Stimulated activated naive CD8-positive, alpha-beta T cell treated with anti-CD3 and anti-CD28 coated beads, Interleukin-15, Interleukin-2, amounts not matched to agents 100 ng/mL and 50 ng/mL, for 24 hours (primary cell): ENCODE measurements around the gene MYH14.

Experiments
- H3K27ac Mint-ChIP-seq: one replicate; pipeline ENCODE4 v1.8.0; 2021; ENCODE audit warnings: mild to moderate bottlenecking, mixed read lengths
- H3K27me3 Mint-ChIP-seq: one replicate; pipeline ENCODE4 v1.8.0; 2021; ENCODE audit warnings: mixed read lengths
- H3K36me3 Mint-ChIP-seq: one replicate; pipeline ENCODE4 v1.8.0; 2021; ENCODE audit warnings: low read depth, mixed read lengths
- H3K4me1 Mint-ChIP-seq: one replicate; pipeline ENCODE4 v1.8.0; 2021; ENCODE audit warnings: low read depth, mixed read lengths
- H3K4me3 Mint-ChIP-seq: one replicate; pipeline ENCODE4 v1.8.0; 2021; ENCODE audit warnings: mild to moderate bottlenecking, mixed read lengths
- H3K9me3 Mint-ChIP-seq: one replicate; pipeline ENCODE4 v1.8.0; 2021; ENCODE audit warnings: mixed read lengths

Gene MYH14

GRCh38 chr19:50204811-50205675 is 1.6 kb downstream of the MYH14 start:
- Mint-ChIP-seq H3K27me3 (peaks cover 47% of the 10 kb centered on the region), H3K9me3 (no peaks in the 10 kb centered on the region), H3K4me3 (no peak overlapping the region), H3K27ac (no peak overlapping the region), H3K36me3 (no peaks in the 10 kb centered on the region), H3K4me1 (no peaks in the 10 kb centered on the region)

GRCh38 chr19:50205681-50206138 is 2.3 kb downstream of the MYH14 start:
- no peak overlapping the region for H3K4me3 Mint-ChIP-seq
- no peaks in the 10 kb centered on the region for H3K4me1 Mint-ChIP-seq
- H3K27me3 Mint-ChIP-seq = peaks cover 46% of the 10 kb centered on the region
- H3K36me3 Mint-ChIP-seq = no peaks in the 10 kb centered on the region
- no peaks in the 10 kb centered on the region for H3K9me3 Mint-ChIP-seq
- H3K27ac Mint-ChIP-seq = no peak overlapping the region

- Mint-ChIP-seq H3K27me3 (peaks cover 41% of the 10 kb centered on the region), H3K4me3 (no peak overlapping the region), H3K27ac (no peak overlapping the region), H3K36me3 (no peaks in the 10 kb centered on the region), H3K9me3 (no peaks in the 10 kb centered on the region), H3K4me1 (no peaks in the 10 kb centered on the region)
These were observed 2.8 kb downstream of the MYH14 start for GRCh38 chr19:50206191-50206590.

GRCh38 chr19:50207730-50208129 is 4.3 kb downstream of the MYH14 start:
- Mint-ChIP-seq H3K4me1 (no peaks in the 10 kb centered on the region), H3K27me3 (peaks cover 26% of the 10 kb centered on the region), H3K27ac (no peak overlapping the region), H3K36me3 (no peaks in the 10 kb centered on the region), H3K4me3 (no peak overlapping the region), H3K9me3 (peaks cover 7% of the 10 kb centered on the region)

GRCh38 chr19:50209131-50209530 is 5.7 kb downstream of the MYH14 start:
- no peaks in the 10 kb centered on the region for H3K4me1 Mint-ChIP-seq
- no peaks in the 10 kb centered on the region for H3K36me3 Mint-ChIP-seq
- peaks cover 7% of the 10 kb centered on the region for H3K9me3 Mint-ChIP-seq
- no peak overlapping the region for H3K27ac Mint-ChIP-seq
- H3K4me3 Mint-ChIP-seq = no peak overlapping the region
- peaks cover 21% of the 10 kb centered on the region for H3K27me3 Mint-ChIP-seq

GRCh38 chr19:50210425-50210824 is 7.0 kb downstream of the MYH14 start:
- Mint-ChIP-seq H3K27ac (no peak overlapping the region), H3K36me3 (no peaks in the 10 kb centered on the region), H3K4me1 (no peaks in the 10 kb centered on the region), H3K27me3 (peaks cover 12% of the 10 kb centered on the region), H3K4me3 (no peak overlapping the region), H3K9me3 (peaks cover 7% of the 10 kb centered on the region)

- Mint-ChIP-seq H3K27ac (no peak overlapping the region), H3K27me3 (peaks cover 8% of the 10 kb centered on the region)
These were observed 10.5 kb downstream of the MYH14 start for GRCh38 chr19:50213925-50214324.

GRCh38 chr19:50214699-50215543 is 11.5 kb downstream of the MYH14 start:
- H3K27me3 Mint-ChIP-seq = peaks cover 8% of the 10 kb centered on the region
- no peak overlapping the region for H3K4me3 Mint-ChIP-seq
- H3K27ac Mint-ChIP-seq = no peak overlapping the region
- no peaks in the 10 kb centered on the region for H3K36me3 Mint-ChIP-seq
- H3K9me3 Mint-ChIP-seq = peaks cover 7% of the 10 kb centered on the region
- no peaks in the 10 kb centered on the region for H3K4me1 Mint-ChIP-seq

More at GRCh38 chr19:50213925-50214324, 10.5 kb downstream of the MYH14 start:
- Mint-ChIP-seq H3K36me3 (no peaks in the 10 kb centered on the region), H3K4me1 (no peaks in the 10 kb centered on the region), H3K4me3 (no peak overlapping the region), H3K9me3 (peaks cover 7% of the 10 kb centered on the region)

- H3K36me3 Mint-ChIP-seq = no peaks in the 10 kb centered on the region
- peaks cover 8% of the 10 kb centered on the region for H3K27me3 Mint-ChIP-seq
- no peaks in the 10 kb centered on the region for H3K4me1 Mint-ChIP-seq
- H3K9me3 Mint-ChIP-seq = peaks cover 7% of the 10 kb centered on the region
- H3K4me3 Mint-ChIP-seq = no peak overlapping the region
- no peak overlapping the region for H3K27ac Mint-ChIP-seq
These were observed 12.4 kb downstream of the MYH14 start for GRCh38 chr19:50215820-50216219.

GRCh38 chr19:50221087-50221486 is 17.7 kb downstream of the MYH14 start:
- peaks cover 9% of the 10 kb centered on the region for H3K9me3 Mint-ChIP-seq
- H3K27ac Mint-ChIP-seq = no peak overlapping the region
- H3K4me1 Mint-ChIP-seq = no peaks in the 10 kb centered on the region
- H3K36me3 Mint-ChIP-seq = no peaks in the 10 kb centered on the region
- peaks cover 27% of the 10 kb centered on the region for H3K27me3 Mint-ChIP-seq
- no peak overlapping the region for H3K4me3 Mint-ChIP-seq

- no peaks in the 10 kb centered on the region for H3K36me3 Mint-ChIP-seq
- no peaks in the 10 kb centered on the region for H3K4me1 Mint-ChIP-seq
- no peak overlapping the region for H3K4me3 Mint-ChIP-seq
- H3K9me3 Mint-ChIP-seq = peaks cover 9% of the 10 kb centered on the region
- H3K27ac Mint-ChIP-seq = no peak overlapping the region
- peaks cover 22% of the 10 kb centered on the region for H3K27me3 Mint-ChIP-seq
These were observed 19.4 kb downstream of the MYH14 start for GRCh38 chr19:50222691-50223438.

- no peak overlapping the region for H3K4me3 Mint-ChIP-seq
- peaks cover 9% of the 10 kb centered on the region for H3K9me3 Mint-ChIP-seq
- no peak overlapping the region for H3K27ac Mint-ChIP-seq
- H3K4me1 Mint-ChIP-seq = no peaks in the 10 kb centered on the region
- H3K27me3 Mint-ChIP-seq = peaks cover 22% of the 10 kb centered on the region
- no peaks in the 10 kb centered on the region for H3K36me3 Mint-ChIP-seq
These were observed 20.0 kb downstream of the MYH14 start for GRCh38 chr19:50223439-50223716.

GRCh38 chr19:50224986-50225747 is 21.7 kb downstream of the MYH14 start:
- Mint-ChIP-seq H3K9me3 (peaks cover 9% of the 10 kb centered on the region), H3K4me3 (no peak overlapping the region), H3K36me3 (no peaks in the 10 kb centered on the region), H3K27ac (no peak overlapping the region), H3K4me1 (no peaks in the 10 kb centered on the region), H3K27me3 (peaks cover 27% of the 10 kb centered on the region)

- peaks cover 34% of the 10 kb centered on the region for H3K27me3 Mint-ChIP-seq
- H3K4me3 Mint-ChIP-seq = no peak overlapping the region
- H3K9me3 Mint-ChIP-seq = peaks cover 9% of the 10 kb centered on the region
- H3K4me1 Mint-ChIP-seq = no peaks in the 10 kb centered on the region
- H3K27ac Mint-ChIP-seq = no peak overlapping the region
- H3K36me3 Mint-ChIP-seq = no peaks in the 10 kb centered on the region
These were observed 23.1 kb downstream of the MYH14 start for GRCh38 chr19:50226536-50226935.
